Lower leg skin (tissue), 3 donors: ENCODE results near the gene NUDT3.

Experiments
- POLR2A ChIP-seq, 2 donors: fragments of 450-650 bp; IDR thresholded peaks; one replicate each; pipeline ENCODE4 v1.6.1; 2016 to 2017; ENCODE audit warnings: antibody characterized with exemption in 2 of 2, mild to moderate bottlenecking in 1 of 2, moderate library complexity in 1 of 2
- TF ChIP-seq, protein P1 (sequence below), 3 donors: fragments of 450-650 bp; IDR thresholded peaks; one replicate each; pipeline ENCODE4 v1.5.1; 2016; ENCODE audit warnings: antibody characterized with exemption in 3 of 3, mild to moderate bottlenecking in 3 of 3, moderate library complexity in 2 of 3

DNA sequence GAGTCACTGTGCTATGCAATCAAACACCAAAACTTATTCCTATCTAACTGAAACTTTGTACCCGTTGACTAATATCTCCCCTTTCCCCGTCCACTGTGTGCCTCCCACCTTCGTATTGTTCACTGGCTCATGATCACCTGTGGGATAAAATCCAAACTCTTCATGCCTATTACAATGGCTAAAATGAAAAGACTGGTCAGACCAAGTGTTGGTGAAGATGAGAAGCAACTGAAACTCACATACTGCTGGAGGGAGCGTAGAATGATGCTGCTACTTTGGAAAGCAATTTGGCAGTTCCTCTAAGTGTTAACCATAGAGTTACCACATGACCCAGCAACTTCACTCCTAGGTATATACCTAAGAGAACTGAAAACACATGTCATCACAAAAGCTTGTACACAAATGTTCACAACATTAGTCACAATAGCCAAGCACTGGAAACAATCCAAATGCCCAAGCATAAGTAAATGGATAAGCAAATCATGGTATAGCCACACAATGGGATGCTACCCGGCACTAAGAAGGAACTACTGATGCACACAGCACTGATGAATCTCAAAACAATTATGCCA is 20.3 kb upstream of the NUDT3 start:
- TF ChIP-seq, protein P1, sequence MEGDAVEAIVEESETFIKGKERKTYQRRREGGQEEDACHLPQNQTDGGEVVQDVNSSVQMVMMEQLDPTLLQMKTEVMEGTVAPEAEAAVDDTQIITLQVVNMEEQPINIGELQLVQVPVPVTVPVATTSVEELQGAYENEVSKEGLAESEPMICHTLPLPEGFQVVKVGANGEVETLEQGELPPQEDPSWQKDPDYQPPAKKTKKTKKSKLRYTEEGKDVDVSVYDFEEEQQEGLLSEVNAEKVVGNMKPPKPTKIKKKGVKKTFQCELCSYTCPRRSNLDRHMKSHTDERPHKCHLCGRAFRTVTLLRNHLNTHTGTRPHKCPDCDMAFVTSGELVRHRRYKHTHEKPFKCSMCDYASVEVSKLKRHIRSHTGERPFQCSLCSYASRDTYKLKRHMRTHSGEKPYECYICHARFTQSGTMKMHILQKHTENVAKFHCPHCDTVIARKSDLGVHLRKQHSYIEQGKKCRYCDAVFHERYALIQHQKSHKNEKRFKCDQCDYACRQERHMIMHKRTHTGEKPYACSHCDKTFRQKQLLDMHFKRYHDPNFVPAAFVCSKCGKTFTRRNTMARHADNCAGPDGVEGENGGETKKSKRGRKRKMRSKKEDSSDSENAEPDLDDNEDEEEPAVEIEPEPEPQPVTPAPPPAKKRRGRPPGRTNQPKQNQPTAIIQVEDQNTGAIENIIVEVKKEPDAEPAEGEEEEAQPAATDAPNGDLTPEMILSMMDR (IDR thresholded peaks at IDR 0.05): no peak
- no peak for TF ChIP-seq POLR2A (IDR thresholded peaks at IDR 0.05)
